B cell (primary cell): ENCODE data around the gene KIAA1328. TPM values are rescaled to one million over a fixed set of nuclear protein-coding genes. Genes with fewer than 3 reads are reported as not detected.

ENCODE experiments used
- ATAC-seq: fragments of 200-7000 bp; cut with Tn5 transposase; one replicate; pipeline ENCODE4 v1.10.0; 2021; ENCODE audit warnings: low read depth, mild to moderate bottlenecking, moderate number of reproducible peaks, moderate library complexity
- CTCF ChIA-PET: fragments of 350-600 bp; sonication (Branson Sonifier 250); formaldehyde crosslinking; loops from one replicate; lab custom pipeline; 2021; ENCODE audit warnings: antibody characterized with exemption, inconsistent platforms; lab: Charles Lee
- POLR2A ChIA-PET: fragments of 350-600 bp; sonication (Branson Sonifier 250); formaldehyde crosslinking; loops from one replicate; lab custom pipeline; 2021; ENCODE audit warnings: antibody characterized with exemption; lab: Charles Lee
- DNase-seq: peaks from one replicate; pipeline ENCODE4 v3.0.0; 2013
- H2AFZ ChIP-seq: 2 replicates; pipeline ENCODE4 v1.6.1; 2012; ENCODE audit warnings: mild to moderate bottlenecking, low read depth, low read length; ENCODE audit not compliant: insufficient read depth, poor library complexity, severe bottlenecking
- H3K27ac ChIP-seq, 2 donors: 1 replicate in 1 of 2; 2 replicates in 1 of 2; pipeline ENCODE4 v1.5.1; 2012 to 2013; ENCODE audit warnings: low read length in 2 of 2, mild to moderate bottlenecking in 2 of 2, moderate library complexity in 1 of 2
- H3K27me3 ChIP-seq, 4 experiments: fragments of 200-600 bp in 1 of 4; sonication (generic) in 1 of 4; replicated peaks in 1 of 4; 1 replicate in 2 of 4; 2 replicates in 2 of 4; pipeline versions ENCODE4 v1.6.1 to v1.7.0; 2013 to 2016; ENCODE audit warnings: low read length in 3 of 4, mild to moderate bottlenecking in 2 of 4, mixed read lengths in 1 of 4, moderate library complexity in 1 of 4; ENCODE audit not compliant: insufficient read depth in 4 of 4, control insufficient read depth in 3 of 4; ENCODE audit errors: control extremely low read depth in 1 of 4
- H3K36me3 ChIP-seq, 2 experiments: replicated peaks in 1 of 2; 1 replicate in 1 of 2; 2 replicates in 1 of 2; pipeline versions ENCODE4 v1.6.1 to v1.7.1; 2013; ENCODE audit warnings: low read length in 1 of 2; ENCODE audit not compliant: insufficient read depth in 2 of 2, control insufficient read depth in 1 of 2; ENCODE audit errors: control extremely low read depth in 1 of 2, extremely low read depth in 1 of 2
- H3K4me1 ChIP-seq, 2 donors: fragments of 200-600 bp in 1 of 2; sonication (generic) in 1 of 2; 1 replicate in 1 of 2; 2 replicates in 1 of 2; pipeline versions ENCODE4 v1.5.1 to v1.6.1; 2013 to 2017; ENCODE audit warnings: low read length in 2 of 2; ENCODE audit not compliant: control insufficient read depth in 2 of 2, insufficient read depth in 2 of 2
- H3K4me2 ChIP-seq: replicated peaks from 2 replicates; pipeline ENCODE3; 2012; ENCODE audit warnings: mild to moderate bottlenecking, low read depth, low read length; ENCODE audit not compliant: poor library complexity, severe bottlenecking
- H3K4me3 ChIP-seq, 5 experiments: fragments of 200-600 bp in 1 of 5; sonication (generic) in 1 of 5; 1 replicate in 3 of 5; 2 replicates in 2 of 5; pipeline versions ENCODE4 v1.5.1 to v1.7.0; 2011 to 2016; ENCODE audit warnings: low read length in 4 of 5, mild to moderate bottlenecking in 4 of 5, low read depth in 2 of 5, control low read depth in 1 of 5, moderate library complexity in 1 of 5; ENCODE audit not compliant: insufficient read depth in 1 of 5; ENCODE audit errors: control extremely low read depth in 1 of 5, extremely low read depth in 1 of 5
- H3K79me2 ChIP-seq: fragments of 200-600 bp; sonication (generic); one replicate; pipeline ENCODE4 v1.6.0; 2016; ENCODE audit warnings: low read length; ENCODE audit not compliant: control insufficient read depth, insufficient read depth
- H3K9ac ChIP-seq: fragments of 200-600 bp; sonication (generic); 2 replicates; pipeline ENCODE4 v1.6.1; 2017; ENCODE audit warnings: mild to moderate bottlenecking, low read length, moderate library complexity
- H3K9me3 ChIP-seq, 3 donors: one replicate each; pipeline versions ENCODE4 v1.6.1 to v1.7.1; 2013; ENCODE audit warnings: low read length in 2 of 3; ENCODE audit not compliant: control insufficient read depth in 2 of 3, insufficient read depth in 1 of 3; ENCODE audit errors: control extremely low read depth in 1 of 3
- H4K20me1 ChIP-seq: 2 replicates; pipeline ENCODE4 v1.6.0; 2012; ENCODE audit warnings: mild to moderate bottlenecking, low read length; ENCODE audit not compliant: insufficient read depth, control insufficient read depth, poor library complexity, severe bottlenecking
- H3K27ac Mint-ChIP-seq: one replicate; pipeline ENCODE4 v1.8.0; 2021; ENCODE audit warnings: mixed read lengths
- H3K27me3 Mint-ChIP-seq: one replicate; pipeline ENCODE4 v1.8.0; 2021; ENCODE audit warnings: mixed read lengths
- H3K4me1 Mint-ChIP-seq: one replicate; pipeline ENCODE4 v1.8.0; 2021; ENCODE audit warnings: mixed read lengths
- H3K4me3 Mint-ChIP-seq: one replicate; pipeline ENCODE4 v1.8.0; 2021; ENCODE audit warnings: mixed read lengths
- H3K9me3 Mint-ChIP-seq: one replicate; pipeline ENCODE4 v1.8.0; 2022; ENCODE audit warnings: mixed read lengths; ENCODE audit not compliant: insufficient read depth
- CTCF ChIP-seq: fragments of 200-600 bp; IDR thresholded peaks from one replicate; pipeline ENCODE4 v1.8.0; 2022; ENCODE audit warnings: antibody characterized with exemption, mild to moderate bottlenecking
- EZH2 ChIP-seq: IDR thresholded peaks from 2 replicates; pipeline ENCODE4 v1.6.1; 2012; ENCODE audit warnings: borderline replicate concordance, low read depth, mild to moderate bottlenecking, moderate library complexity, low read length; ENCODE audit not compliant: insufficient read depth, poor library complexity, severe bottlenecking
- WGBS: methylation state at CpG from one replicate; pipeline ENCODE4 v1.1.5; 2013; ENCODE audit warnings: missing lambda C conversion rate; ENCODE audit not compliant: insufficient coverage; 5-methylcytosine and 5-hydroxymethylcytosine counted together
- intact Hi-C: fragments of 100-400 bp; cut with micrococcal nuclease; formaldehyde crosslinking; loops from one replicate; pipeline ENCODE4 v1.10.0; 2022
- polyA plus RNA-seq: library from polyadenylated mRNA; depleted of rRNA; stranded (reverse); fragments of >200 nt; gene quantifications from 2 replicates; pipeline ENCODE4 v1.2.3, GENCODE V29; 2012
- total RNA-seq, 2 donors: library from RNA; stranded (reverse); fragments of 120-200 nt in 1 of 2; gene quantifications; 1 replicate in 1 of 2; 2 replicates in 1 of 2; pipeline versions ENCODE4 v1.2.3 to v1.2.4, GENCODE V29; 2013 to 2022

KIAA1328 gene
- total and polyA plus RNA-seq, 2 donors (not counting 1 experiment from before 2014, with no cell fraction given), result 9.1 to 22.1 TPM

DNA sequence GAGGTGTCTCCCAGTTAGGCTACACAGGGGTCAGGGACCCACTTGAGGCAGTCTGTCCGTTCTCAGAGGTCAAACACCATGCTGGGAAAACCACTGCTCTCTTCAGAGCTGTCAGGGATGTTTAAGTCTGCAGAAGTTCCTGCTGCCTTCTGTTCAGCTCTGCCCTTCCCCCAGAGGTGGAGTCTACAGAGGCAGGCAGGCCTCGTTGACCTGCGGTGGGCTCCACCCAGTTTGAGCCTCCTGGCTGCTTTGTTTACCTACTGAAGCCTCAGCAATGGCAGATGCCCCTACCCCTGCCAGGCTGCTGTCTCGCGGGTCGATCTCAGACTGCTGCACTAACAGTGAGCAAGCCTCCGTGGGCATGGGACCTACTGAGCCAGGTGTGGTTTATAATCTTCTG is 390.3 kb downstream of the KIAA1328 start:
- Histone ChIP-seq H3K9me3 (no peaks in the 10 kb centered on the region), H4K20me1 (no peaks in the 10 kb centered on the region), H3K27me3 (no peaks in the 10 kb centered on the region), H3K79me2 (no peaks in the 10 kb centered on the region), H3K36me3 (no peaks in the 10 kb centered on the region), H3K4me1 (no peaks in the 10 kb centered on the region), H3K27ac (no peak overlapping the region), H3K4me2 (no peak overlapping the region), H3K9ac (no peak overlapping the region), H2AFZ (no peak overlapping the region), H3K4me3 (no peak overlapping the region)
- no peak for DNase-seq
- TF ChIP-seq EZH2, result no peak
- TF ChIP-seq CTCF, result no peak
- H3K27me3 Mint-ChIP-seq, result no peaks in the 10 kb centered on the region
- CTCF ChIA-PET, result no interaction called here
- H3K9me3 Mint-ChIP-seq, result no peaks in the 10 kb centered on the region
- intact Hi-C loops, result no loop called here
- 89% methylated on average over 7 of the region's 7 CpGs for WGBS
- no peak overlapping the region for H3K4me3 Mint-ChIP-seq
- ATAC-seq, result no peak
- POLR2A ChIA-PET, result no interaction called here
- peaks cover 4% of the 10 kb centered on the region for H3K4me1 Mint-ChIP-seq
- H3K27ac Mint-ChIP-seq, result no peak overlapping the region

DNA sequence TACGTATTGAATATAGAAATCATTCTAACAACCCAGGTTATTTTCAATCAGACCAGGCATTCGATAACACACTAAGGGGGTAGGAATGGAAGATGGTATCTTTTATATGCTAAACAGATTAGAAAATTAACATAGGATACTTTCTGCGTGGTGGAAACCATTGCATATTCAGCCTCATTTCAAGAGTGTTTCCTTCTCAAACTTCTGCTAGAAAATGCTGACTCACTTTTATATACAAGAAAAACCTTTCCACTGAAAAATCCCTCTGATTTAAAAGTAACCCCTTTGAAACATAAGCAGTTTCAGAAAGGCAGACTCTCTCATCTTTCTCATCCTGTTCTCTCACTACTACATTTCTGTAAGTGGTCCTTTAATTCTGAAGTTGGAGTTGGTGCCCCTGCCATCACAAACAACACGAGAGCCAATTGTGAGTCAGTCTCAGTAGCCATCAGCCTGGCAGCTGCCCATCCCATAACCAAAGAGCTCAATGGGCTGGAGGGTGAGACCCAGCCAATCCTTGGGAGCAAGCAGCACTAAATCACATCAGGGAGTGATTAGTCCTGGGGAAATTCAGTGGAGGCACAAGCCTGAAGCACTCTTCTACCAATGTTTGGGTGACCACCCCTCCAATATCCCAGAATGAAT is 393.5 kb downstream of the KIAA1328 start:
- no peaks in the 10 kb centered on the region for H3K27me3 ChIP-seq
- H3K36me3 ChIP-seq, result no peaks in the 10 kb centered on the region
- POLR2A ChIA-PET, result no interaction called here
- no peak overlapping the region for H3K4me2 ChIP-seq
- H3K4me3 ChIP-seq, result no peak overlapping the region
- CTCF ChIA-PET, result no interaction called here
- Mint-ChIP-seq H3K27me3 (no peaks in the 10 kb centered on the region), H3K9me3 (no peaks in the 10 kb centered on the region), H3K27ac (no peak overlapping the region), H3K4me3 (no peak overlapping the region), H3K4me1 (peaks cover 21% of the 10 kb centered on the region)
- no CpG with 5 or more reads among the region's 4 CpGs for WGBS
- H3K27ac ChIP-seq, result no peak overlapping the region
- no peaks in the 10 kb centered on the region for H3K79me2 ChIP-seq
- no peak overlapping the region for H2AFZ ChIP-seq
- ATAC-seq (no peak), DNase-seq (no peak)
- H3K9me3 ChIP-seq, result peaks cover 0 to 3% (median 0%) of the 10 kb centered on the region in 3 donors
- intact Hi-C loops, result no loop called here
- H3K9ac ChIP-seq, result no peak overlapping the region
- TF ChIP-seq CTCF, result no peak
- no peak for TF ChIP-seq EZH2
- peaks cover 11 to 13% of the 10 kb centered on the region in 2 donors for H3K4me1 ChIP-seq
- H4K20me1 ChIP-seq, result no peaks in the 10 kb centered on the region
